ENCODE results near the gene EFNA5. TPM values are rescaled to one million over a fixed set of nuclear protein-coding genes. Genes with fewer than 3 reads are reported as not detected.
"Not testable (repeated sequence)": the region's sequence is repeated elsewhere in the genome, so short reads cannot be mapped to it uniquely, and the experiment has no call there.

EFNA5 gene
- total RNA-seq, 3 donors from 2014 or later (not counting 1 experiment from before 2014, with no cell fraction given), result 2.2 to 8.1 (median 4.3) TPM

DNA sequence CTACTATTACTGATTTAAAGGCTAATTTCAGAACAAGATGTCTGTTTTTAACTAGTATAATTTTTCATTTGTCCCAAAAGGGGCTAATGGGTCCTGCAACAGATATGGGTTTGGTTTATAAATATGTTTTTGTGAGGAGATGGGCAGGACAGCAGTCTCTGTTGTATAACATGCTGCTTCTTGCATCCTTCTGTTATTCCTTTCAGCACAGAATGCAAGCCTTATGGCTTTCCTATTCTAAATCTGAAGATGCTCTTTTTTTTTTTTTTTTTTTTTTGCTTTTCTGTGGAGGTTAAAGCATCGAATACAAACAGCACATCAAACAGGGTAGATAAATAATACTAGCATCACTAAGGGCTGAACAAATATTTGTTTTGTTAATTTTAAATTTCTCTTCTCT, 235.7 kb downstream of the EFNA5 start:
- intact Hi-C loops (cut with micrococcal nuclease), result no loop called here
- DNase-seq (no peak), ATAC-seq (no peak)
- TF ChIP-seq, protein P1, sequence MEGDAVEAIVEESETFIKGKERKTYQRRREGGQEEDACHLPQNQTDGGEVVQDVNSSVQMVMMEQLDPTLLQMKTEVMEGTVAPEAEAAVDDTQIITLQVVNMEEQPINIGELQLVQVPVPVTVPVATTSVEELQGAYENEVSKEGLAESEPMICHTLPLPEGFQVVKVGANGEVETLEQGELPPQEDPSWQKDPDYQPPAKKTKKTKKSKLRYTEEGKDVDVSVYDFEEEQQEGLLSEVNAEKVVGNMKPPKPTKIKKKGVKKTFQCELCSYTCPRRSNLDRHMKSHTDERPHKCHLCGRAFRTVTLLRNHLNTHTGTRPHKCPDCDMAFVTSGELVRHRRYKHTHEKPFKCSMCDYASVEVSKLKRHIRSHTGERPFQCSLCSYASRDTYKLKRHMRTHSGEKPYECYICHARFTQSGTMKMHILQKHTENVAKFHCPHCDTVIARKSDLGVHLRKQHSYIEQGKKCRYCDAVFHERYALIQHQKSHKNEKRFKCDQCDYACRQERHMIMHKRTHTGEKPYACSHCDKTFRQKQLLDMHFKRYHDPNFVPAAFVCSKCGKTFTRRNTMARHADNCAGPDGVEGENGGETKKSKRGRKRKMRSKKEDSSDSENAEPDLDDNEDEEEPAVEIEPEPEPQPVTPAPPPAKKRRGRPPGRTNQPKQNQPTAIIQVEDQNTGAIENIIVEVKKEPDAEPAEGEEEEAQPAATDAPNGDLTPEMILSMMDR (IDR thresholded peaks at IDR 0.05), result no peak
- Histone ChIP-seq H3K4me3 (ENCODE audit: low read length) (no peak overlapping the region), H3K36me3 (ENCODE audit: control insufficient read depth, insufficient read depth, low read length) (no peaks in the 10 kb centered on the region), H3K27ac (ENCODE audit: low read length) (no peak overlapping the region), H3K4me1 (ENCODE audit: control insufficient read depth, insufficient read depth, low read length) (no peaks in the 10 kb centered on the region), H3K9me3 (ENCODE audit: control insufficient read depth, insufficient read depth, low read length) (peaks cover 6% of the 10 kb centered on the region), H3K27me3 (ENCODE audit: control insufficient read depth, insufficient read depth, low read length) (no peaks in the 10 kb centered on the region)
- Mint-ChIP-seq H3K36me3 (no peaks in the 10 kb centered on the region), H3K9me3 (peaks cover 0 to 3% of the 10 kb centered on the region in 2 donors), H3K27me3 (ENCODE audit: low read depth in 2 of 2) (no peaks in the 10 kb centered on the region), H3K27ac (no peak overlapping the region), H3K4me1 (peaks cover 7 to 17% of the 10 kb centered on the region in 2 donors), H3K4me3 (no peak overlapping the region)
- no CpG with 5 or more reads among the region's 1 CpG for WGBS (ENCODE audit: insufficient coverage)

DNA sequence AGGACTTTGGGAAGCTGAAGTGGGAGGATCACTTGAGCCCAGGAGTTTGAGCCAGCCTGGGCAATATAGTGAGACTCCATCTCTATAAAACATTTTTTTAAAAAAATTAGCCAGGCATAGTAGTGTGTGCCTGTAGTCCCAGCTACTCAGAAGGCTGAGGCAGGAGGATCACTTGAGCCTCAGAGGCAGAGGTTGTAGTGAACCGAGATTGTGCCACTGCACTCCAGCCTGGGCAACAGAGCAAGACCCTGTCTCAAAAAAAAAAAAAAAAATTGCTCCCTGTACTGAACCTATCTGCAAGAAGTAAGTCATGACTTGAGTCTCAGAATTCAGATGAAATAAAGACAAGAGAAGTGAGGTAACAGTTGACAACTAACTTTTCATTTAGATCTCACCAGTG, 237.1 kb downstream of the EFNA5 start:
- H3K36me3 Mint-ChIP-seq; intact Hi-C loops (cut with micrococcal nuclease); H3K27ac ChIP-seq (ENCODE audit: low read length); H3K4me3 Mint-ChIP-seq; DNase-seq; H3K4me1 ChIP-seq (ENCODE audit: control insufficient read depth, insufficient read depth, low read length); H3K9me3 ChIP-seq (ENCODE audit: control insufficient read depth, insufficient read depth, low read length); H3K27ac Mint-ChIP-seq; H3K27me3 Mint-ChIP-seq (ENCODE audit: low read depth in 2 of 2); H3K9me3 Mint-ChIP-seq; H3K4me3 ChIP-seq (ENCODE audit: low read length); H3K27me3 ChIP-seq (ENCODE audit: control insufficient read depth, insufficient read depth, low read length); H3K36me3 ChIP-seq (ENCODE audit: control insufficient read depth, insufficient read depth, low read length); ATAC-seq: not testable (repeated sequence)
- WGBS (ENCODE audit: insufficient coverage), result 88% methylated on average over 1 of the region's 1 CpG
- peaks cover 15 to 19% of the 10 kb centered on the region in 2 donors for H3K4me1 Mint-ChIP-seq

- TF ChIP-seq, protein P1 (IDR thresholded peaks at IDR 0.05), result no peak
- WGBS (ENCODE audit: insufficient coverage), result 92% methylated on average over 1 of the region's 1 CpG
- Histone ChIP-seq H3K27ac (ENCODE audit: low read length) (no peak overlapping the region), H3K27me3 (ENCODE audit: control insufficient read depth, insufficient read depth, low read length) (no peaks in the 10 kb centered on the region), H3K9me3 (ENCODE audit: control insufficient read depth, insufficient read depth, low read length) (no peaks in the 10 kb centered on the region), H3K36me3 (ENCODE audit: control insufficient read depth, insufficient read depth, low read length) (no peaks in the 10 kb centered on the region), H3K4me1 (ENCODE audit: control insufficient read depth, insufficient read depth, low read length) (no peaks in the 10 kb centered on the region), H3K4me3 (ENCODE audit: low read length) (no peak overlapping the region)
- H3K27me3 Mint-ChIP-seq (ENCODE audit: low read depth in 2 of 2), result no peaks in the 10 kb centered on the region
- H3K9me3 Mint-ChIP-seq, result no peaks in the 10 kb centered on the region
- intact Hi-C loops (cut with micrococcal nuclease), result no loop called here
- no peak overlapping the region for H3K4me3 Mint-ChIP-seq
- H3K4me1 Mint-ChIP-seq, result peaks cover 22 to 28% of the 10 kb centered on the region in 2 donors
- H3K27ac Mint-ChIP-seq, result no peak overlapping the region
- H3K36me3 Mint-ChIP-seq, result no peaks in the 10 kb centered on the region
- DNase-seq (no peak), ATAC-seq (no peak)
Measured at GRCh38 chr5:107431998-107432397, 238.7 kb downstream of the EFNA5 start.

DNA sequence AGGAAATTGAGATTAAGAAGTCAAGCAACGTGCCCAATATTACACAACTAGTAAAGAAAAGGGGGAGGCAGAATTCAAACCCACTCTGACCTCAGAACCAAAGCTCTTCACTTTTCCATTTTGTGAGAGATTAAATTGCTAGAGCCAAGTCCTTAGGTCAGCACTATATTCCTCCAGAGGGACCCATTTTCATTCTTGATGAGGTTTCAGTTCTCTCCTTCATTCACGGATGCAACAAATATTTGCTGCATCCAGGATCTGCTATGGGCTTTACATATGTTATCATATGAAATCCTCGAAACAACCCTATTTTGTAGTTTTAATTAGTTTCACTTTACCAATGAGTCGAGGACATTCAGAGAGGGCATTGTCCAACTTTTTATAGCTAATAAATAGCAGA, 239.2 kb downstream of the EFNA5 start:
- Histone ChIP-seq H3K4me1 (ENCODE audit: control insufficient read depth, insufficient read depth, low read length) (no peaks in the 10 kb centered on the region), H3K36me3 (ENCODE audit: control insufficient read depth, insufficient read depth, low read length) (no peaks in the 10 kb centered on the region), H3K27me3 (ENCODE audit: control insufficient read depth, insufficient read depth, low read length) (no peaks in the 10 kb centered on the region), H3K9me3 (ENCODE audit: control insufficient read depth, insufficient read depth, low read length) (no peaks in the 10 kb centered on the region), H3K27ac (ENCODE audit: low read length) (no peak overlapping the region), H3K4me3 (ENCODE audit: low read length) (no peak overlapping the region)
- intact Hi-C loops (cut with micrococcal nuclease), result no loop called here
- TF ChIP-seq, protein P1 (IDR thresholded peaks at IDR 0.05), result no peak
- H3K36me3 Mint-ChIP-seq, result no peaks in the 10 kb centered on the region
- no peaks in the 10 kb centered on the region for H3K27me3 Mint-ChIP-seq (ENCODE audit: low read depth in 2 of 2)
- ATAC-seq (no peak), DNase-seq (no peak)
- H3K9me3 Mint-ChIP-seq, result no peaks in the 10 kb centered on the region
- no peak overlapping the region for H3K4me3 Mint-ChIP-seq
- no peak overlapping the region for H3K27ac Mint-ChIP-seq
- 94% methylated on average over 3 of the region's 4 CpGs for WGBS (ENCODE audit: insufficient coverage)
- peaks cover 22 to 28% of the 10 kb centered on the region in 2 donors for H3K4me1 Mint-ChIP-seq

Measured in natural killer cell (primary cell).